PC-3 (cell line): ENCODE data around the gene SLC15A4. TPM values are rescaled to one million over a fixed set of nuclear protein-coding genes. Genes with fewer than 3 reads are reported as not detected.

Experiments
- ATAC-seq: fragments of 200-7000 bp; cut with Tn5 transposase; 2 replicates; pipeline ENCODE4 v1.9.1; 2020; ENCODE audit warnings: mild to moderate bottlenecking, moderate library complexity
- BruUV-seq: library from RNA; stranded (reverse); fragments of 400-500 nt; replicated peaks from 2 replicates; lab custom pipeline; 2021; lab: Mats Ljungman, UMichigan
- CTCF ChIA-PET: fragments of 300-600 bp; sonication (Branson Sonifier 250); formaldehyde crosslinking; loops from one replicate; lab custom pipeline; 2022; ENCODE audit warnings: antibody characterized with exemption; lab: Charles Lee
- POLR2A ChIA-PET: fragments of 300-600 bp; sonication (Branson Sonifier 250); formaldehyde crosslinking; loops from one replicate; lab custom pipeline; 2022; ENCODE audit warnings: antibody characterized with exemption; ENCODE audit not compliant: unreplicated experiment; lab: Charles Lee
- DNase-seq: peaks from one replicate; pipeline ENCODE4 v3.0.0-alpha.2; 2015
- H2AFZ ChIP-seq: fragments of 300-600 bp; sonication (generic); 2 replicates; pipeline ENCODE4 v1.6.0; 2016; ENCODE audit warnings: antibody characterized with exemption, low read length
- H3F3A ChIP-seq: fragments of 300-600 bp; sonication (generic); one replicate; pipeline ENCODE4 v1.6.0; 2017; ENCODE audit warnings: antibody characterized with exemption, low read length, control low read depth, mild to moderate bottlenecking; ENCODE audit not compliant: unreplicated experiment
- H3K27ac ChIP-seq: fragments of 300-600 bp; sonication (generic); 2 replicates; pipeline ENCODE4 v1.5.1; 2016; ENCODE audit warnings: mild to moderate bottlenecking, low read length
- H3K27me3 ChIP-seq: fragments of 300-600 bp; sonication (generic); 2 replicates; pipeline ENCODE4 v1.6.1; 2016; ENCODE audit warnings: low read length, mixed read lengths
- H3K36me3 ChIP-seq: fragments of 300-600 bp; sonication (generic); 2 replicates; pipeline ENCODE4 v1.6.1; 2016; ENCODE audit warnings: low read depth, mixed run types, low read length, mixed read lengths
- H3K4me1 ChIP-seq: fragments of 300-600 bp; sonication (generic); 2 replicates; pipeline ENCODE4 v1.5.1; 2016; ENCODE audit warnings: low read length; ENCODE audit not compliant: insufficient read depth
- H3K4me2 ChIP-seq: fragments of 300-600 bp; sonication (generic); 2 replicates; pipeline ENCODE4 v1.6.0; 2016; ENCODE audit warnings: low read length
- H3K4me3 ChIP-seq: fragments of 300-600 bp; sonication (generic); 2 replicates; pipeline ENCODE4 v1.5.1; 2016; ENCODE audit warnings: mild to moderate bottlenecking, low read length, mixed read lengths
- H3K79me2 ChIP-seq: fragments of 300-600 bp; sonication (generic); 2 replicates; pipeline ENCODE4 v1.6.1; 2017; ENCODE audit warnings: low read length, mixed read lengths
- H3K9ac ChIP-seq: fragments of 300-600 bp; sonication (generic); 2 replicates; pipeline ENCODE4 v1.6.0; 2016; ENCODE audit warnings: mild to moderate bottlenecking, low read length
- H3K9me2 ChIP-seq: fragments of 300-600 bp; sonication (generic); replicated peaks from 2 replicates; pipeline ENCODE4 v1.6.1; 2016; ENCODE audit warnings: mixed run types, low read length, mixed read lengths
- H3K9me3 ChIP-seq: fragments of 300-600 bp; sonication (generic); 2 replicates; pipeline ENCODE4 v1.6.1; 2016; ENCODE audit warnings: low read length, mixed read lengths
- H4K20me1 ChIP-seq: fragments of 300-600 bp; sonication (generic); 2 replicates; pipeline ENCODE4 v1.6.1; 2016; ENCODE audit warnings: low read length, mixed read lengths
- CTCF ChIP-seq: fragments of 300-600 bp; sonication (generic); conservative IDR thresholded peaks from 2 replicates; pipeline ENCODE4 v1.5.1; 2017; ENCODE audit warnings: antibody characterized with exemption, low read depth, mild to moderate bottlenecking, low read length
- EZH2 ChIP-seq: fragments of 300-600 bp; sonication (generic); IDR thresholded peaks from one replicate; pipeline ENCODE4 v1.6.1; 2017; ENCODE audit warnings: antibody characterized with exemption, mild to moderate bottlenecking, low read length; ENCODE audit not compliant: unreplicated experiment
- EZH2phosphoT487 ChIP-seq: fragments of 300-600 bp; sonication (generic); IDR thresholded peaks from 2 replicates; pipeline ENCODE4 v1.6.1; 2018; ENCODE audit warnings: mild to moderate bottlenecking, antibody characterized with exemption, low read length, borderline replicate concordance
- intact Hi-C: fragments of 100-400 bp; cut with micrococcal nuclease; formaldehyde crosslinking; loops from 2 replicates; pipeline ENCODE4 v1.9.0; 2023
- total RNA-seq: library from RNA; depleted of rRNA; stranded (reverse); fragments of >200 nt; gene quantifications from 2 replicates; pipeline ENCODE4 v1.2.3, GENCODE V29; 2014

The SLC15A4 gene
- total RNA-seq, 1 experiment from 2014 or later, result 20.8 TPM

- no peak overlapping the region for H3K4me2 ChIP-seq
- POLR2A ChIA-PET, result no interaction called here
- ATAC-seq (no peak), DNase-seq (no peak)
- H3K9me3 ChIP-seq, result no peaks in the 10 kb centered on the region
- H3K4me1 ChIP-seq, result no peaks in the 10 kb centered on the region
- CTCF ChIA-PET, result no interaction called here
- peaks cover 64% of the 10 kb centered on the region for H3K79me2 ChIP-seq
- intact Hi-C loops, result no loop called here
- no TSS peak for BruUV-seq
- no peak overlapping the region for H3K27ac ChIP-seq
- H3K36me3 ChIP-seq, result peaks cover 60% of the 10 kb centered on the region
- no peak overlapping the region for H3K9ac ChIP-seq
- no peaks in the 10 kb centered on the region for H3K9me2 ChIP-seq
- TF ChIP-seq EZH2 (no peak), CTCF (no peak), EZH2phosphoT487 (no peak)
- peaks cover 20% of the 10 kb centered on the region; the same call in 1 of the 2 replicates for H4K20me1 ChIP-seq
- H2AFZ ChIP-seq, result no peak overlapping the region
- no peaks in the 10 kb centered on the region for H3F3A ChIP-seq
- no peak overlapping the region for H3K4me3 ChIP-seq
- no peaks in the 10 kb centered on the region for H3K27me3 ChIP-seq
These were observed 13.3 kb downstream of the SLC15A4 start for GRCh38 chr12:128810182-128811127.

DNA sequence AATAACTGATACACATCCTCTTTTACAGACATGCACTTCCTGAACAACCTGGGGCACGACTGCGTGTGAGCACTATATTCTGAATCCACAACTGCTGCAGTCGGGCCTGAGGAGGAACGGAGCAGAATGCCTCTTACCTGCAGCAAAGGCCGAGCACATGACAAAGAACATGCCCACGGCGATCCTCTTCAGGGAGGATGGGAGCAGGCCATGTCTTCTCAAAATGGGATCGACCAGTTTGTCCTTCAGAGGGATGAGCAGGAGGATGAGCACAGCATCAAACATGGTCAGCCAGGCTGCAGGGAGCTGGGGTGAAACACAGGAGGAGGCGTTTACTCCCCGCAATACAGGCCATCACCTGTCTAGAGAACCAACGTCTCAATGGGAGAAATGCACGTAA lies 15.1 kb downstream of the SLC15A4 start:
- H2AFZ ChIP-seq, result no peak overlapping the region
- H3K27me3 ChIP-seq, result no peaks in the 10 kb centered on the region
- intact Hi-C loops, result no loop called here
- no peaks in the 10 kb centered on the region for H3F3A ChIP-seq
- DNase-seq, result no peak
- 0 out of 2 replicates have a peak, but pooled peaks cover 9% of the 10 kb centered on the region for H4K20me1 ChIP-seq
- peaks cover 57% of the 10 kb centered on the region for H3K36me3 ChIP-seq
- no peaks in the 10 kb centered on the region for H3K9me2 ChIP-seq
- no peak overlapping the region for H3K9ac ChIP-seq
- no peak overlapping the region for H3K4me3 ChIP-seq
- no peak for ATAC-seq
- no peak for TF ChIP-seq EZH2phosphoT487
- ChIA-PET CTCF (no interaction called here), POLR2A (no interaction called here)
- H3K4me2 ChIP-seq, result no peak overlapping the region
- no peaks in the 10 kb centered on the region for H3K4me1 ChIP-seq
- no peak overlapping the region for H3K27ac ChIP-seq
- no peaks in the 10 kb centered on the region for H3K9me3 ChIP-seq
- peaks cover 50% of the 10 kb centered on the region for H3K79me2 ChIP-seq
- BruUV-seq, result no TSS peak

DNA sequence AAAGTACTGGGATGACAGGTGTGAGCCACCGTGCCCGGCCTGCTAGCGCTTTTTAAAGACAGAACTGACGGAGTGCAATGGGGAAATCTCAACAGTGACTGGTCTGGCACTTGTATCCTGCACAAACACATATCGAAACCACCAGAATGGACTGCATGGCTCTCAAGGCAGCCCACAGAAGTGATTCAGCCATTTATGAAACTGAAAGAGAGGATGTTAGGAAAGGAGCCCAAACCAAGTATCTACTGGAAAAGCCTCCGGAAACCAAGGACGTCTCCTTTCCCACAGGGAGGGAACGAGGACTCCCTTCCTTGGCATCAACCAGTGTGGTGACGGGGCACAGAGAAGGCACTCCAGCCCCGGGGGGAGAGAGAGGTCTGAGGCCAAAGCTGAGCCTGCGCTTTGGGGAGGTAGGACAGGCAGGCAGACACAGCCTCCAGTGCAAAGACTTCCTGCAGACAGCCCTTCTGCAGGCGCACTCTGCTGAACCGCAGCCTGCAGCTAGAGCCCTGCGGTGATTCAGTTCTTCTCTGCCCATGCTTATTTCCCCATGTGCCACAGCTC lies 16.5 kb downstream of the SLC15A4 start:
- no peak for DNase-seq
- Histone ChIP-seq H4K20me1 (peaks cover 16% of the 10 kb centered on the region), H3K36me3 (peaks cover 48% of the 10 kb centered on the region), H3F3A (peaks cover 3% of the 10 kb centered on the region), H3K4me2 (no peak overlapping the region), H3K9ac (no peak overlapping the region), H3K27ac (no peak overlapping the region), H3K79me2 (peaks cover 51% of the 10 kb centered on the region), H3K4me1 (peaks cover 9% of the 10 kb centered on the region), H3K9me3 (no peaks in the 10 kb centered on the region), H2AFZ (no peak overlapping the region), H3K9me2 (no peaks in the 10 kb centered on the region), H3K27me3 (no peaks in the 10 kb centered on the region), H3K4me3 (no peak overlapping the region)
- intact Hi-C loops, result no loop called here
- TF ChIP-seq EZH2 (no peak), EZH2phosphoT487 (no peak), CTCF (no peak)
- no TSS peak for BruUV-seq
- ChIA-PET POLR2A (no interaction called here), CTCF (no interaction called here)
- no peak for ATAC-seq
